NCI-H446 (cell line): ENCODE results near the gene RAB38.

Source experiments
- DNase-seq, 2 experiments: peaks; one replicate each; lab custom pipeline; 2025; lab: John Stamatoyannopoulos, UW

RAB38 gene

DNA sequence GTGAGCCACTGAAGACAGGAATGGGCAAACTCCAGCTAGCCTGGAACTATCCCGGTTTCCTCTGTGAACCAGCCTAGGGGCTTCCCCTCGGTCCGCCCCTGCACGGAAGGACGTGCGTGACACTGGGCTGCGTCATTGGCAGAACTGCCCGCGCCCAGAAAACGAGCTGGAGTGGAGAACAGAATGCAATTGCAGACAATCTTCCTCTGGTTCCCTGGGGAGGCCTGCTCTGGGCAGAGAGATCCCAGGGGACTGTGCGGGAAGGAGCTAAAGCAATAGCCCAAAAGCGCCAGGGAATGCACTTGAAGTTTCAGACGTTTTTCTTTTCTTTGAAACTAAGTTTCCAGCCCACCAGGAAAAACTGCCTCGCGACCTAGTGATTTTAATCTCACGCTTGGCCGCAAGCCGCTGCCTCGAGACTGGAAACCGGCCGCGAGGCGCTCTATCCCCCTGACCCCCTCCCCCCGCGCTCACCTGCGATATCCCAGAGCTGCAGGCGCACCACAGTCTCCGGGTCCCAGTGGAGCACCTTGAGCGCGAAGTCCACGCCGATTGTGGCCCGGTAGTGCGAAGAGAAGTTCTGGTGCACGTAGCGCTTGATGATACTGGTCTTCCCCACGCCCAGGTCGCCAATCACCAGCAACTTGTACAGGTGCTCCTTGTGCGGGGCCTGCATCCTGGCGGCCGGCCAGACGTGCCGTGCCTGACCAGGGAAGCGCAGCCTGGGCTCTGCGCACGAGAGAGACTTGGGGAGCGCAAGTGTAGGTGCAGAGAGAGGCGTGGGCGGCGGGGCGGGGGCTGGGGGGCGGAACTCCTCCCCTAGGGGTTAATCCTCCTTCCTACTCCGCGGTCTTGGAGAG lies at the start of gene RAB38:
Gene RAB38 (minus strand): TSS at position 735 of the 860 bp plus-strand sequence. CDS start 59 bp downstream, at position 676.
- no peak for DNase-seq

DNA sequence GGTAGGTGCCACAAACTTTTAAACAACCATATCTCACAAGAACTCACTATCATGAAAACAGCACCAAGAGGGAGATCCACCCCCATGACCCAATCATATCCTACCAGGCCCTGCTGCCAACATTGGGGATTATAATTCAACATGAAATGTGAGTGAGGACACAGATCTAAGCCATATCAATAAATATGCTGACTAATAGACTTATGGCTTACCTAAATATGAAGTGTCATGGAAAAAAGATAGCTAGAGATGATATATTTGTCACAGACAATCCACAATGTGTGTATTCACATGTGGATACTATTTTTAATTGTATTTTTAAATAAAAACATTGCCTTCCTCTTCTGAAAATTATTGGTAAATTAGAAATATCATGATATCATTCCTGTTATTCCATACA lies 38.2 kb upstream of the RAB38 start:
- DNase-seq, result no peak

DNA sequence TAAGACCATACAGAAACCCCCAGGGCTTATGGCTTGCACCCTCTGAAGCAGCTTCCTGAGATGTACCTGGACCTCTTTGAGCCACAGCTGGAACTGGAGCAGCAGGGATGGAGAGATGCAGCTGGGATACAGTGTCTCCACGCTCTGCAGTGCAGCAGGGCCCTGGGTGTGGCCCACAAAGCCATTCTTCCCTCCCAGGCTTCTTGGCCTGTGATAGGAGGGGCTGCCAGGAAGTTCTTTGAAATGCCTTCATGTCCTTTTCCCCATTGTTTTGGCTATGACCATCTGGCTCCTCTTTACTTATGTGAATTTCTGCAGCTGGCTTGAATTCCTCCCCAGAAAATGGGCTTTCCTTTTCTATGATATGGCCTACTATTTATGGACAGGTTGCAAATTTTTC lies 37.1 kb upstream of the RAB38 start:
- no peak for DNase-seq

DNA sequence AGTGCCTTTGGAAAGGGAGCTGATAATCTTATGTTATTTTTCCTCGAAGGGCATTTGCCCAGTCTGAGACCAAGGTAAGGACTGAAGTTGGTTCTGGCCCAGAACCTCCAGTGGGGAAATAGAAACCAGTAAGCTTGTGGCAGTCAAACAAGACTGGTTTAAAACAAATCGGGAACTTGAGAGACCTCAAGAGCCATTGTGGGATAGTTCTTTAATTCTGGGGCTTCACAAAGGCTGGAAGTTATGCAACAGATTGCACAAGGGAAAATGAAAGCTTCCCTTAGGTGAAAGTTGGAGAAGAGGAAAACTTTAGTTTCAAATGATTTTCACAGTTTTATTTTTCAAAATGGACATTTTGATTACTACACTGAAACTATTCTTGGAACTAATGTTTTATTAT lies 33.5 kb upstream of the RAB38 start:
- DNase-seq, result no peak

DNA sequence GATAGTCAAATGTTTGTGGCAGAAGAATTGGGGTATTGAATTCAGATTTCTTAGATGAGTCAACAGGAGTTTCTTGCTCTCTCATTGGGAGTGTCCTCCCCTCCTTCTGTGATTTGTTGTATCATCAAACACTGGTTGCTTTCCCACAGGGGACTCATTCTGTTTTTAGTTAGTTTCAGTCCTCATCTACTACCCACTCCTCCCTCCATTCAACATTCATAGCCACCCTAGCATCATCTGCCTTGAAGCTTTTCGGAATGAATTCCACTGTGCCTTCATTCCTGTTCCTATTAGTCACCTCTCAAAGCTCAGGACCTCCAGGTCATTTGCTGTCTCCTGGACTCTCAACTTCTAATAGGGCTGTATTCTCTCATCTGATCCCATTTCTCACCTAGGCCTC lies 31.5 kb upstream of the RAB38 start:
- no peak for DNase-seq

DNA sequence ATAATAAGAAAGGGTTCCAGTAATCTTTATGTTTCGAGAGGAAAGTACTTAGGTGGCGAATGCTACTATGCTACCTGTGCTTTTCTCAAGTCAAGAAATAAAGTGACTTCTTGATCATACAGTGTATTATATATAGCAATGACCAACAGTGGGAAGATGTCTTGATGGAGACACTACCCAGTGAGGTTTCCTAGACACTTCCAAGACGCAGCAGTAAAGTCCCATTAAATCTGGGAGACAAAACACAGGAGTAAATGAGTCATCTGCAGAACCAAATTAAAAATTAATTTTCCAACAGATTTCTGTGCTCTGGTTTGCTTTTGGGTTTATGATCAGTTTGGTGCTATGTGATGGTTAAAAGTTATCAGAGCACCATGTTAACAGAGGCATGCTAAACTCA lies 29.1 kb upstream of the RAB38 start:
- no peak for DNase-seq

DNA sequence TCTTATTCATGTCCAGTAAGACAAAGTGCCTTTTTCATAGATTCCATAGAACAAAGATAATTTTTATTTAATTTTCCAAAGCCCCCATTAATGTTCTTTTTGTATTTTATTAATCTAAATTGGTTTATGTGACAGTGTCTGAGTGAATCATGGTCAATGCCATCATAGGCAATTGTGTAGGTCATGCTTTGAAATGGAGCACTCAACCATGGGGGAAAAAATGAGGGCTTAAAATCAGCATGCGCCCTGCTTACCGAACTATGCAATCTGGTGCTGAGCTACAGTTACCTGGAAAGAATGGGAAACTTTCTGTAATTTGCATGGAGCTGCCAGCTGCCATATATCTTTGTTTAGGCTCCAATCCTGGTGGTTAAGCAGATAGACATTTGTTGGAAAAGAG lies 28.4 kb upstream of the RAB38 start:
- no peak for DNase-seq

DNA sequence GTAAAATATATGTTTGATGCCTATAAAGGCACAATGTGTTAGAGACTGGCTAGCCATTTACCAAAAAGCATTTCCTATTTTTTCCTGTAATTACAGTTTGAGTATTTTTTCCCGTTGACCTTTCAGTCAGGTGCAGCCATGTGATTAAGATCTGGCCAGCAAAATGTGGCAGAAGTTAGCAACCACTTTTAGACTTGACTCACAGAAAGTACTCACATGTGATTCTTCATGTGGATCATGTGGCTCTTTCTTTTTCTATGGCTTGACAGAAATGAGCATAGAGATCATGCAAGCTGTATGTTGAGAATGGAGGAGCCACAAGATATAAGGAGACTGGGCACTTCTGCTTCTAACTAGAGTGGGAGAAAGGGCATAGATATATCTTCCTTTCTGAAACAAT lies 27.3 kb upstream of the RAB38 start:
- DNase-seq, result no peak

DNA sequence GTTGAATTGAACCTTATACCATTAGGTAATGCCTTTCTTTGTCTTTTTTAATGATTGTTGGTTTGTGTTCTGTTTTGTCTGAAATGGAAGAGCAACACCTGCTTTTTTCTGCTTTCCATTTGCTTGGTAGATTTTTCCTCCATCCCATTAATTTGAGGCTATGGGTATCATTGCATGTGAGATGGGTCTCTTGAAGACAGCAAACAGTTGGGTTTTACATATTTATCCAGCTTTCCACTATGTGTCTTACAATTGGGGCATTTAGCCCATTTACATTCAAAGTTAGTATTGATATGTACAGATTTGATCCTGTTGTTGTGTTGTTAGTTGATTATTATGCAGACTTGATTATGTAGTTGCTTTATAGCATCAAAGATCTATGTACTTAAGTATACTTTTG lies 21.1 kb upstream of the RAB38 start:
- DNase-seq, result no peak

DNA sequence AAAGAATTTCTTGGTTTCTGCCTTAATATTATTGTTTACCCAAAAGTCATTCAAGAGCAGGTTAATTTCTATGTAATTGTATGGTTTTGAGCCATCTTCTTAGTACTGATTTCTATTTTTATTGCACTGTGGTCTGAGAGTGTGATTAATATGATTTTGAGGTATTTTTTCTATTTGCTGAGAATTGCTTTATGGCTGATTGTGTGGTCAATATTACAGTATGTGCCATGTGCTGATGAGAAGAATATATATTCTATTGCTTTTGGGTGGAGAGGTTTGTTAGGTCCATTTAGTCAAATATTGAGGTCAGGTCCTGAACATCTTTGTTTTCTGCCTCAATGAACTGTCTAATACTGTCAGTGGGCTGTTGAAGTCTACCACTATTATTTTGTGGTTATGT lies 20.7 kb upstream of the RAB38 start:
- no peak for DNase-seq

DNA sequence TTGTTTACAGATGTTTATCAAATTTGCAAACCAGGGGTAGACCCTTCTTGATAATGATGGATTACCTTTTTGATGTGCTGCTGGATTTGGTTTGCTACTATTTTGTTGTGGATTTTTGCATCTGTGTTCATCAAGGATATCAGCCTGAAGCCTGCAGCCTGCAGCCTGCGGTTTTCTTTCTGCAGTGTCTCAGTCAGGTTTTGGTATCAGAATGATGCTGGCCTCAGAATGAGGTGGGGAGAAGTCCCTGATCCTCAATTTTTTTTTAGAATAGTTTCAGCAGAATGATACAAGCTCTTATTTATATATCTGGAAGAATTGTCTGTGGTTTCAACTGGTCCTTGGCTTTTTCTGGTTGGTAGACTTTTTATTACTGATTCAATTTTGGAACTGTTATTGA lies 19.7 kb upstream of the RAB38 start:
- DNase-seq, result no peak

DNA sequence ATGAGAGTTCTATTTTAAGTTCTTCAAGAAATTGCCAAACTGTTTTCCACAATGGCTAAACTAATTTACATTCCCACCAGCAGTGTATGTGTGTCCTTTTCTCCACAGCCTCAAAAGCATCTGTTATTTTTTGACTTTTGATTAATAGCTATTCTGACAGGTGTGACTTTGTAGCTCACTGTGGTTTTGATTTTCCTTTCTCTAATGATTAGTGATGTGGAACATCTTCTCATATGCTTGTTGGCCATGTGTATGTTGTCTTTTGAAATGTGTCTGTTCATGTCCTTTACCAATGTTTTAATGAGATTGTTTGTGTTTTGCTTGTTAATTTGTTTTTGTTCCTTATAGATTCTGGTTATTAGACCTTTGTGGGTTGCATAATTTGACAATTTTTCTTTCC lies 18.0 kb upstream of the RAB38 start:
- DNase-seq, result no peak

DNA sequence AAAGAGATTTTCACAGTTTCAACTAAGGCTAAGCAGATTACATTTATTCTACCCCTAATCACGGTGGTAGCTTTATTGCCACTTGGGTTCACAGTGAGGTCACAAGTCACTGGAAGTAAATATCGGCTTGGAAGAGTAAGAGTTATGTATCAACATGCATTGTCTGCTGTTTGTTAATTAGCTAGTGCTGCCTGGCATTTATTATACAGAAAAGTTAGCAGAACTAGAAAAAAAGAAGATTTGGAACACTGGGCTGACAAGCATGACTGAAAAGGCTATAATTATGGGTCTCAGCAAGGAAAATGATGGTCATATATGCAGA lies 13.7 kb upstream of the RAB38 start:
- no peak for DNase-seq

DNA sequence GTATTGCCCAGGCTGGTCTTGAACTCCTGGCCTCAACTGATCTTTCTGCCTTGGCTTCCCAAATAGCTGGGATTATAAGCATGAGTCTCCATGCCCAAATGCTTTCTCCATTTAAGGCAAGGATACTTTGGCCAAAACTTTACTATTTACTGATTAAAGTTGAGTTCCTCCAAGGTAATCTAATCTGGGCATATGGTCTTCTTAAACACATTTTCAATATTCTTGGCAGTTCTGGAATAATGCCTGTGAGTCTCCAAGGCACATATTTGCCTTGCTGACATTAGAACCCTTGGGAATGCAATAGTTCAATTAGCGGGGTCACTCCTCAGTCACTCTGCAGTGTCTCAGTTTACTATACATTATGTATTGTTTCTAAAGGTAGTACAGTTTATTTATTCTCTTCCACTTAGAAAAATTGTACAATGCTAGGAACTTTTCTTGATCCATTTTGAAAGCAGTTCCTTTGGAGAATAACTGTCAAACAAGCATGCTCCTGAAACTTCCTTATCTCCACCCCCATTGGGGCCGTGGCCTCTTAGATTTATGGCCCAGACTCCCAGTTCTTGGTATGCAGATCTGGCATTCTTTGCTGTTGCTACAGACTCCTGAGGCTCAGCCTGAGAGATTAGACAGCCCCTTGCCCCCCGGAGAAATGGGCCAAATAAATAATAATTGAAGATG lies 13.1 kb upstream of the RAB38 start:
- no peak for DNase-seq

DNA sequence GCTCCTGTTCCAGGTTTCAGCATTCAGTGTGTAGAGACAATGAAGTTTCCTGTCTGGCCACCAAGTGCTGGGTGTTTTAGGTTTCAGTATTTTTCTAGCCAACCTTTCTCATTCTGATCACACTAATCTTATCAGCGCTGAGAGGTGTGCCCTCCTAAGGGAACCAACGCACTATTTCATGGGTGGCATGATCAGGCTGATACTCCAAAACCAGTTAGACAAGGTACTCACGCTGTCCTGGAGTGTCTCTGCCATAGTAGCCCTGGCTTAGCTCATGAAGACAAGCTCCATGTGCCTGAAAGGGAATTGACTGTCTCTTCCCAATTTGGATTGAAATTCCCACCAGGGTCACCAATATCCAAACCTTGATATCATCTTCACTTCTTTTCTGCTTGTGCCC lies 8.0 kb upstream of the RAB38 start:
- no peak for DNase-seq

DNA sequence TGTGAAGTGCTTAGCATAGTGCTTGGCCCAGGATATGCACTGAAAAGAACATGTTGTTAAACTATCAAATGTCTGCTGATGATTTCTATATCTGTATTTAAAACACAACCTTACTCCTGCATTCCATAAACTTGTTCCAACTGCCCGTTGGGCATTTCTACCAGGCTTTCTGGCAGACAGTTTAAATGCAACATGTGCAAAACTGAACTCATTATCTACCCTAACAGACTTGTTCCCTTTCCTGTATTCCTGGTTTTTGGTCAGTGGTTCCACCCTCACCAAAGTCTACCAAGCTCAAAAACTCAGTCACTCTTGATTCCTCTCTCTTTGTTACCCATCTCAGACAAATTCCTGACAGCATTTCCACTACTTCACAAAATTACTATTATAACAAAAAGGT lies 6.5 kb upstream of the RAB38 start:
- DNase-seq, result no peak

DNA sequence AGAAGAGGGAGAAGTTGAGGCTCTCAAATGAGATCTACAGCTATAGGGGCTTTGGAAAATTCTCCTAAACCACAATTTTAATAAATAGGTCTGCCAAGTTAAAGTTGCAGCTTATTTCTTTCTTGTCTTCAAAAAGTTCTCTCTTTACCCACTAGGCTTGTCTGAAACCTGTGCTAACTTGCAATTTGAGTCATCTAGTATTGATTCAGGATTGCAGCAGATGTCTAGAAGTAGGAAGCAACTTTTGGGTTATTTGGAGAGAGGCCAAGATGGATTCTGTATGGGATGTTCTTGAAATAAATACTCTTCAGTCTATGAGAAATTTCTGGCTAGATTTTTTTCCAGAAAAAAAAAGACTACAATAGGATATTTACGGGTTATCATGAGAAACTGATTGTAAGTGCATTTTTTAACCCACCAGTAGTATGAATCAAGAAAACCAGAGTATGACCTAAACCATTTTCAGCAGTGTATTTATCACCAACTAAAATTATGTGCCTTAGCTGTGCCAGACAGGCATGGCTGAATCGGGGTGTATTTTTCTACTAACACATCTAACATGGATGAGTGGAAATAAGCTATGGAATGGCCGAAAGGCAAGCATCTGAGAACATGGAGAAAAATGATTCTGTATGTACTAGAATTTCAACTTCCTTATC lies 4.9 kb upstream of the RAB38 start:
- peak in 1 of 2 experiments; percentile 22 for DNase-seq

DNA sequence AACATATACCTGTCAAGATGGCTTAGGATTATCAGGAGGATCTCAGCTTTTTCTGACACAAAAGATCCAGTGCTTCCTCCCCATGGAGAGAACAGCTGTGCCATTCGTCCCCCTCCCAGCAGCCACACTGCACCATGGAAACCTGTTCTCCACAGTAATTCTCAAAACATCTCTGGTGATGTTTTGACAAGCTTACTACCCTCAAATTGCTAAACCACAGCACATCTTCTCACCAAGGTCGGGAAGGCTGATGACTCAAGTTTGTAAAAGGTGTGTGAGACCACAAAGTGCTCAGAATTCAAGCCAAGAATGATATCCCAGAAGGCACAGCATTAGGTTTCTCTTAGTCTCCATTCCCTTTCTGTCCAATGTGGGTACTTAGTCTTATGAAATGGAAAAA lies 3.9 kb upstream of the RAB38 start:
- no peak for DNase-seq

DNA sequence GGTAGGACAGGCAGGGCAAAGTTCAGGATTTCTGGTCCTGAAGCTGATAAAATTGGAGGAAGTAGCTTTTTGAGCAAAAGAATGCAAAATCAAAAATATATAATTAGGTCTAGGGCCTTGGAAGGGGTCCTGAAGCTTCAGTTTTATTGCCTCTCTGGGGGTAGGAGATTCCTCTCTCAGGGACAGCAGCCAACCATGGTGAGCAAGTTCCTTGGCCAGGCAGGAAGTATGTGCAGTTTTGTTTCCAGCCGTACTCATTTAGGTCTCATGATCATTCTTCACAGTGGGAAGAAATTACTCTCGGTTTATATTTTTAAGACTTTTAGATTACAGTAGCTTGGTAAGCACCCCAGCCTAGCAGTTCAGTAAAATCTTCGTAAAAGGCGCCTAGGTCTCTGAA lies 2.9 kb upstream of the RAB38 start:
- no peak for DNase-seq

DNA sequence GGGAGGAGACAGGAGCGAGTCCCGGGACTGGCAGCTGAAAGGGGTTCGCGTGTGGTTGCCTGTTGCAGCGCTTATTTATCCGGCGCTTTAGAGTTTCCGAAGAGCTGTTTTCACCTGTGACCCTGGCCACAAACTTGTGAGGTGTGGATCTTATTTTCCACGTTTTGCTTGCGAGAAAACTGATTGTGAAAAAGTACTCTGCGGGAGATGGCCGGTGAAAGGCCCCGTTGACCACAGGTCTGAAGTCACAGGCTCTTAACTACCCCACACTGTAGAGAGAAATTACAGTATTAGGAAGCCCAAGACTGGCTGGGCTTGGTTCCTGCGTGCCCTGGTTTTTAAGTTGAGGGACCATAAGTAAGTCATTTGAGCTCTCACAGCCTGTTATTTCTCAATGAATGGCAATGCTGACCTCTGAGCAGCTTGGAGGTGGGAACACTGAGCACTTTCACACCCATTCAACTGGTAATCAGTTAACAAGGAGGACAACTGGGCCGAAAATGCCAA lies 379 bp upstream of the RAB38 start:
- DNase-seq, result no peak

DNA sequence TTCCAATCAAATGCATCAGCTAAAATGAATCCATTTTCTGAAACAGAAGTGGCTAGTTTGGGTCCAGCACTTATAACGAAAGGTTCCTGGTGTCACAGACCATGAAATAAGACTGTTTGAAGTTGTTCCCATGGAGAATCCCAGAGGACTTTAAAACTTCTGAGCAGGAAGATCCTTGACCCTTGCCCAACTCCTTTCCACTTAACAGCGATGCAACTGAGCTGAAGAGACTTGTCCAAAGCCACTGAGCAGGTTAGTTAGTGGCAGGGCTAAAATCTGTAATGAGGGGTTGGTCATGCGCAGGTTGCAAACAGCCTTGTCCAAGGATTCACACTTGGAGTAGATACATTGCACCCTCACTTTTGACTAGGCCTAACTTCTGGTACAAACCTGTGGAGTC lies 1.3 kb downstream of the RAB38 start:
- no peak for DNase-seq

DNA sequence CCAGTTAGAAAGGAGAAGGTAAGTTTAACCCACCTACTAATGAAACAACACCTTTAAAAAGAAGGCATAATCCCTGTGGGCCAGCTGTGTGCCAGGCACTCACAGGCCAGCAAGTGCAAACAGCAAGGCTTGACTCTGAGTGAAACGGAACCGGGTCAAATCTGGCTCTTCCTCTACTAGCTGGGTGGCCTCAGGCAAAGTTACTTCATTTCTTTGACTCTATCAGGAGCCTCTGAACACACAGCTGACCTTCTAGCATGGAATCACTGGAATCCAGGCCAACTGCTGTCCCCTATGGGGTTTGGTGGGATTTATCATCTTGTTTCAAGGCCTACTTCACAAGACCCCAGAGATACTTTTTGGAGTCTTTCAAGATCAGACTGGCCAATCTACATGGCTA lies 3.3 kb downstream of the RAB38 start:
- DNase-seq, result no peak

DNA sequence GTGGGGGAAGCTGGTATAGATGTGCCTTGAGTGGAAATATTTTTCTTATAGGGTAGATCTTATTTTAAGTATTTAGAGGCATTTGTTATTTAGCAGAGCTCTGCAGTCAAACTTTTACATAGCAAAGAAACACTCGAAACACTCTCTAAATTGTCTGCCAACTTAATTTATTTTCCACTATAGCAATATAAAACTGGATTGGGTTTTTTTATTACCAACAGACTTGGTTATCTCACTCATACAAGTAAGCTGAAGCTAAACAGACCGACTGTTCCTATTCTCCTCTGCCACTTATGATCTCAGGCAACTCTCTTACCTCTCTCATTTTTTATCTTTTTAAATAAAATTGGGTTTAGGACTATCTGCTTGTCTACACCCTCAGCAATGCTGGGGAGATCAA lies 4.6 kb downstream of the RAB38 start:
- DNase-seq, result no peak
